ENCODE results near the gene ZNF467. TPM values are rescaled to one million over a fixed set of nuclear protein-coding genes. Genes with fewer than 3 reads are reported as not detected.

ZNF467 gene
- total RNA-seq, 2 experiments from 2014 or later: 0.83 to 1.0 TPM

GRCh38 chr7:149723795-149724495 is 49.4 kb downstream of the ZNF467 start:
- no peaks in the 10 kb centered on the region for H3K36me3 Mint-ChIP-seq
- no peaks in the 10 kb centered on the region for H3K9me3 Mint-ChIP-seq
- no peak overlapping the region for H3K27ac Mint-ChIP-seq
- H3K4me1 Mint-ChIP-seq: peaks cover 1% of the 10 kb centered on the region
- H3K4me3 Mint-ChIP-seq: no peak overlapping the region
- ATAC-seq (ENCODE audit: low read depth): no peak
- no peaks in the 10 kb centered on the region for H3K27me3 Mint-ChIP-seq
- POLR2A ChIA-PET: no interaction called here
- DNase-seq: no peak

GRCh38 chr7:149723082-149723767 is 50.2 kb downstream of the ZNF467 start:
- Mint-ChIP-seq H3K27ac (no peak overlapping the region), H3K4me3 (no peak overlapping the region), H3K4me1 (peaks cover 1% of the 10 kb centered on the region), H3K27me3 (no peaks in the 10 kb centered on the region), H3K9me3 (no peaks in the 10 kb centered on the region), H3K36me3 (no peaks in the 10 kb centered on the region)
- POLR2A ChIA-PET: no interaction called here
- ATAC-seq (ENCODE audit: low read depth): no peak
- no peak for DNase-seq

- peaks cover 1% of the 10 kb centered on the region for H3K4me1 Mint-ChIP-seq
- ATAC-seq (ENCODE audit: low read depth) (no peak), DNase-seq (no peak)
- POLR2A ChIA-PET: no interaction called here
- H3K27ac Mint-ChIP-seq: no peak overlapping the region
- H3K9me3 Mint-ChIP-seq: no peaks in the 10 kb centered on the region
- no peak overlapping the region for H3K4me3 Mint-ChIP-seq
- H3K27me3 Mint-ChIP-seq: no peaks in the 10 kb centered on the region
- H3K36me3 Mint-ChIP-seq: no peaks in the 10 kb centered on the region
Measured at GRCh38 chr7:149722356-149722957, 50.9 kb downstream of the ZNF467 start.

GRCh38 chr7:149721084-149721601 is 52.2 kb downstream of the ZNF467 start:
- no peaks in the 10 kb centered on the region for H3K36me3 Mint-ChIP-seq
- no peaks in the 10 kb centered on the region for H3K27me3 Mint-ChIP-seq
- H3K4me3 Mint-ChIP-seq: no peak overlapping the region
- H3K4me1 Mint-ChIP-seq: peaks cover 8% of the 10 kb centered on the region
- DNase-seq (no peak), ATAC-seq (ENCODE audit: low read depth) (no peak)
- POLR2A ChIA-PET: no interaction called here
- no peak overlapping the region for H3K27ac Mint-ChIP-seq
- no peaks in the 10 kb centered on the region for H3K9me3 Mint-ChIP-seq

- H3K36me3 Mint-ChIP-seq: no peaks in the 10 kb centered on the region
- H3K4me3 Mint-ChIP-seq: no peak overlapping the region
- H3K27ac Mint-ChIP-seq: no peak overlapping the region
Measured at GRCh38 chr7:149720372-149721083, 52.9 kb downstream of the ZNF467 start.

GRCh38 chr7:149719912-149720335 is 53.5 kb downstream of the ZNF467 start:
- H3K27ac Mint-ChIP-seq: no peak overlapping the region
- no peak for ATAC-seq (ENCODE audit: low read depth)
- H3K4me3 Mint-ChIP-seq: no peak overlapping the region
- H3K27me3 Mint-ChIP-seq: no peaks in the 10 kb centered on the region
- no peaks in the 10 kb centered on the region for H3K9me3 Mint-ChIP-seq
- H3K36me3 Mint-ChIP-seq: no peaks in the 10 kb centered on the region
- H3K4me1 Mint-ChIP-seq: peaks cover 18% of the 10 kb centered on the region
- POLR2A ChIA-PET: no interaction called here
- no peak for DNase-seq

More at GRCh38 chr7:149720372-149721083, 52.9 kb downstream of the ZNF467 start:
- Mint-ChIP-seq H3K4me1 (peaks cover 14% of the 10 kb centered on the region), H3K27me3 (no peaks in the 10 kb centered on the region), H3K9me3 (no peaks in the 10 kb centered on the region)
- ATAC-seq (ENCODE audit: low read depth): no peak
- DNase-seq: no peak
- POLR2A ChIA-PET: no interaction called here

GRCh38 chr7:149719050-149719899 is 54.1 kb downstream of the ZNF467 start:
- ATAC-seq (ENCODE audit: low read depth) (no peak), DNase-seq (no peak)
- Mint-ChIP-seq H3K4me3 (no peak overlapping the region), H3K9me3 (no peaks in the 10 kb centered on the region), H3K27me3 (no peaks in the 10 kb centered on the region), H3K4me1 (peaks cover 18% of the 10 kb centered on the region), H3K27ac (no peak overlapping the region), H3K36me3 (no peaks in the 10 kb centered on the region)
- POLR2A ChIA-PET: no interaction called here

- Mint-ChIP-seq H3K4me3 (no peak overlapping the region), H3K36me3 (no peaks in the 10 kb centered on the region), H3K27ac (no peak overlapping the region), H3K27me3 (no peaks in the 10 kb centered on the region), H3K9me3 (no peaks in the 10 kb centered on the region), H3K4me1 (peaks cover 20% of the 10 kb centered on the region)
- POLR2A ChIA-PET: no interaction called here
- ATAC-seq (ENCODE audit: low read depth): no peak
- no peak for DNase-seq
Measured at GRCh38 chr7:149718730-149719049, 54.7 kb downstream of the ZNF467 start.

- no peaks in the 10 kb centered on the region for H3K36me3 Mint-ChIP-seq
- H3K4me1 Mint-ChIP-seq: peaks cover 20% of the 10 kb centered on the region
- POLR2A ChIA-PET: interaction anchor here (0.5 kb wide), 1 partner anchor 405 kb away, joined by 3 read pairs; no protein-coding TSS in a partner anchor
- no peak overlapping the region for H3K27ac Mint-ChIP-seq
- ATAC-seq (ENCODE audit: low read depth): no peak
- no peaks in the 10 kb centered on the region for H3K27me3 Mint-ChIP-seq
- H3K9me3 Mint-ChIP-seq: no peaks in the 10 kb centered on the region
- no peak overlapping the region for H3K4me3 Mint-ChIP-seq
- DNase-seq: no peak
Measured at GRCh38 chr7:149717481-149717880, 55.9 kb downstream of the ZNF467 start.

GRCh38 chr7:149716932-149717307 is 56.5 kb downstream of the ZNF467 start:
- POLR2A ChIA-PET: interaction anchor here (0.5 kb wide), 2 partner anchors 56 to 405 kb away, joined by 3 to 5 read pairs; no protein-coding TSS in a partner anchor
- no peaks in the 10 kb centered on the region for H3K27me3 Mint-ChIP-seq
- ATAC-seq (ENCODE audit: low read depth) (no peak), DNase-seq (no peak)
- peaks cover under 1% of the 10 kb centered on the region for H3K9me3 Mint-ChIP-seq
- no peaks in the 10 kb centered on the region for H3K36me3 Mint-ChIP-seq
- no peak overlapping the region for H3K27ac Mint-ChIP-seq
- no peak overlapping the region for H3K4me3 Mint-ChIP-seq
- peaks cover 20% of the 10 kb centered on the region for H3K4me1 Mint-ChIP-seq

GRCh38 chr7:149716007-149716931 is 57.1 kb downstream of the ZNF467 start:
- no peak for DNase-seq
- Mint-ChIP-seq H3K4me3 (peak overlapping the region; percentile 82), H3K27me3 (no peaks in the 10 kb centered on the region), H3K27ac (no peak overlapping the region), H3K9me3 (peaks cover 7% of the 10 kb centered on the region), H3K36me3 (no peaks in the 10 kb centered on the region), H3K4me1 (peaks cover 20% of the 10 kb centered on the region)
- POLR2A ChIA-PET: interaction anchor here (0.5 kb wide), 1 partner anchor 56 kb away, joined by 5 read pairs; no protein-coding TSS in a partner anchor
- ATAC-seq (ENCODE audit: low read depth): no peak

- POLR2A ChIA-PET: interaction anchor here (1.1 kb wide), 1 partner anchor 56 kb away, joined by 3 read pairs; no protein-coding TSS in a partner anchor
- Mint-ChIP-seq H3K9me3 (peaks cover 7% of the 10 kb centered on the region), H3K4me1 (peaks cover 20% of the 10 kb centered on the region), H3K27me3 (no peaks in the 10 kb centered on the region), H3K27ac (peak overlapping the region; percentile 72), H3K36me3 (no peaks in the 10 kb centered on the region), H3K4me3 (peak overlapping the region; percentile 82)
- ATAC-seq (ENCODE audit: low read depth): no peak
- no peak for DNase-seq
Measured at GRCh38 chr7:149715476-149715875, 57.9 kb downstream of the ZNF467 start.
